Rectal smooth muscle tissue (tissue), 1 donor: Measurements from ENCODE around the gene CAV3.
"Not testable (repeated sequence)": the region's sequence is repeated elsewhere in the genome, so short reads cannot be mapped to it uniquely, and the experiment has no call there.

ENCODE experiments used
- H3K27ac ChIP-seq: one replicate; pipeline ENCODE4 v1.7.0; 2013; ENCODE audit warnings: low read depth, low read length, inconsistent platforms
- H3K27me3 ChIP-seq: one replicate; pipeline ENCODE4 v1.7.0; 2013; ENCODE audit warnings: low read length; ENCODE audit not compliant: control insufficient read depth, insufficient read depth
- H3K36me3 ChIP-seq: one replicate; pipeline ENCODE4 v1.7.0; 2013; ENCODE audit warnings: low read length; ENCODE audit not compliant: control insufficient read depth, insufficient read depth
- H3K4me1 ChIP-seq: one replicate; pipeline ENCODE4 v1.7.0; 2013; ENCODE audit warnings: low read length; ENCODE audit not compliant: control insufficient read depth, insufficient read depth
- H3K4me3 ChIP-seq: one replicate; pipeline ENCODE4 v1.7.0; 2013; ENCODE audit warnings: low read length
- H3K9ac ChIP-seq: one replicate; pipeline ENCODE4 v1.7.0; 2013; ENCODE audit warnings: low read length

CAV3 gene

DNA sequence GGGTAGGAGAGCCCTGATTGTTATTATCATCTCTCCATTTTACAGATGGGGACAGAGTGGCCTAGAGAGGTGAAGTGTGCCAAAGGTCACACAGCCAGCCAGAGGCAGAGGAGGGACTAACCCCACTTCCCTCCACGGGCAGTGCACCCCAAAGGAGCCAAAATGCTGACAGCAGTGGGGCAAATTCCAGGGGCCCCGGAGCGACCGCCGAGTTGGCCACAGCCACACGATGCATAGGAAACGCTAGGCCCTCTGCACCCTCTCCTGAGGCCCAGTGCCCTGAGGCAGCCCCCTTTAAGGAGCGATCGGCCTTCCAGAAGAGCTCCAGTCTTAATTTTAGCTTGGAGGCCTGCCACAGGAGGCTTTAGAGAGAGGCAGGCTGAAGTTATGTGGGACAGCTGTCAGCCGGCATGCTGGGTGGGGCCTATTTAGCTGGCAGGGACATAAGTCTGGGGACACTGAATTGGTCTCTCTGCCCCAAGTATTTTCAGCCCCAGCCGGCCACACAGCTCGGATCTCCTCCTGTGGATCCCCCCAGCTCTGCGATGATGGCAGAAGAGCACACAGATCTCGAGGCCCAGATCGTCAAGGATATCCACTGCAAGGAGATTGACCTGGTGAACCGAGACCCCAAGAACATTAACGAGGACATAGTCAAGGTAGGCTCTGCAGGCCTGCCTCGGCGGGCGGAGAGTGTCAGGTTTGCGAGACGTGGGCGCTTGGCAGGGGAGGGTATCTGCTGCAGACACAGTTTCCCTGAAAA, at the start of gene CAV3:
CAV3 (plus strand) TSS at position 471 of the 763 bp plus-strand sequence; CDS start at position 546, 75 bp downstream.
- H3K9ac ChIP-seq: no peak within 1 kb of the TSS
- no peaks in the 10 kb centered on the region for H3K27me3 ChIP-seq
- no peaks in the 10 kb centered on the region for H3K4me1 ChIP-seq
- H3K36me3 ChIP-seq: no peaks in the 10 kb centered on the region
- no peak within 1 kb of the TSS for H3K4me3 ChIP-seq
- H3K27ac ChIP-seq: no peak within 1 kb of the TSS

DNA sequence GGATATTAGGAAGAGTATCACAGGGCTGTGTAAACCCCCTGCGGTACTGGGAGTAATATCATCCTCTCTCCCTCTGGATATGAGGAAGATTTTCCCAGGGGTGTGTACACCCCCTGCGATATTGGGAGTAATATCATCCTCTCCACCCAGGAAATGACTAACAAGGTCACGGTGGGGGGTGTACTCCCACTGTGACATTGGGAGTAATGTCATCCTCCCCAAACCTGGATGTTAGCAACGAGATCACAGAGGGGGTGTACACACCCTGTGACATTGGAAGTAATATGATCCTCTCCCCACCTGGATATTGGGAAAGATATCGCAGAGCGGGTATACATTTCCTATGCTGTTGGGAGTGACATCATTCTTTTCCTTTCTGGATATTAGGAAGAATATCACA, 48.6 kb upstream of the CAV3 start:
- H3K4me3 ChIP-seq, H3K9ac ChIP-seq, H3K4me1 ChIP-seq: not testable (repeated sequence)

DNA sequence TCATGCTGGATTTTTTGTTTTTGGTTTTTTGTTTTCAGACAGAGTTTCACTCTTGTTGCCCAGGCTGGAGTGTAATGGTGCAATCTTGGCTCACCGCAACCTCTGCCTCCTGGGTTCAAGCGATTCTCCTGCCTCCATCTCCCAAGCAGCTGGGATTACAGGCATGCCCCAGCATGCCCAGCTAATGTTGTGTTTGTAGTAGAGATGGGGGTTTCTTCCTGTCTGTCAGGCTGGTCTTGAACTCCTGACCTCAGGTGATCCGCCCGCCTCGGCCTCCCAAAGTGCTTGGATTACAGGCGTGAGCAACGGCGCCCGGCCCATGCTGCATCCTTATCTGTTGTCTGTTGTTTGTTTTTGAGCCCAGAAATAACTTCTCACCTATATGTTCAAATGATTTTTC, 42.3 kb upstream of the CAV3 start:
- not testable (repeated sequence) for H3K36me3 ChIP-seq, H3K27me3 ChIP-seq, H3K4me3 ChIP-seq, H3K27ac ChIP-seq, H3K9ac ChIP-seq, H3K4me1 ChIP-seq

More for the DNA sequence above, 48.6 kb upstream of the CAV3 start:
- not testable (repeated sequence) for H3K27me3 ChIP-seq, H3K36me3 ChIP-seq, H3K27ac ChIP-seq

DNA sequence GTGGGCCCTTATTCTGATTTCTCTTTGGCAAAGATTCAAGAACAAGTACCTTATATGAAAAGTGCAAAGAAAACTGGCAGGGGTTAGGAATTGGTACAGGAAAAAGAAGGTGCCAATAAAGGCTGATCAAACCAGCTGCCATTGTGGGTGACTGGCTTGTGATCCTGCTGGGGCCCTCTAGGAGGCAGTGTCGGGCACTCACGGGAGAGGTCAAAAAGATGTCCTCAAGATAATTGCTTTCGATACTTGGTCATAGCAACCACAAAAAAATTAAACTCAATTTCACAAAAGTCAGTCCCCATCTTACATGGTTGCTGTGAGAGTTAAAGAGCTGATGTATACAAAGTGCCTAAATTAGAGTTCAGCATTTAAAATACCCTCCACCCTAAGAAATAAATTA, 31.0 kb upstream of the CAV3 start:
- no peak overlapping the region for H3K9ac ChIP-seq
- H3K4me1 ChIP-seq: no peaks in the 10 kb centered on the region
- H3K27me3 ChIP-seq: no peaks in the 10 kb centered on the region
- H3K4me3 ChIP-seq: no peak overlapping the region
- H3K27ac ChIP-seq: no peak overlapping the region
- H3K36me3 ChIP-seq: no peaks in the 10 kb centered on the region

DNA sequence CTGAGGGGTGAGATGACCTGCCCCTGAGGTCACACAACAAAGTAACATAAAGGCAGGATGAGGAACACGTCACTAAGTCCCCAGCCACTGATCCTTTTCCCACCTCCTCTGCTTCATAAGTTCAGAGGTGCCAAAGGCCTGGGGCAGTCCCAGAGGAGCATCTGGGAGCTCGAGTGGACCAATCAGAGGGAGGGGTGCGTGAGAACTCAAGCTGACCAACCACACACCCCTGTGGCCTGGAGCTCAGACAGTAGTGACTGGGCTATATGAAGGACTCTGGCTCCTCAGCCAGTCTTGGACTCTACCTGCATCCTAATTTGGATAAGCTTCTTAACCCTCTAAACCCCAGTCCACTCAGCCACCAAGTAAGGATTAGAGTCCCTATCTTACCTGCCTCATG, 28.0 kb upstream of the CAV3 start:
- no peak overlapping the region for H3K4me3 ChIP-seq
- H3K36me3 ChIP-seq: no peaks in the 10 kb centered on the region
- H3K27ac ChIP-seq: no peak overlapping the region
- no peaks in the 10 kb centered on the region for H3K27me3 ChIP-seq
- no peak overlapping the region for H3K9ac ChIP-seq
- no peaks in the 10 kb centered on the region for H3K4me1 ChIP-seq

DNA sequence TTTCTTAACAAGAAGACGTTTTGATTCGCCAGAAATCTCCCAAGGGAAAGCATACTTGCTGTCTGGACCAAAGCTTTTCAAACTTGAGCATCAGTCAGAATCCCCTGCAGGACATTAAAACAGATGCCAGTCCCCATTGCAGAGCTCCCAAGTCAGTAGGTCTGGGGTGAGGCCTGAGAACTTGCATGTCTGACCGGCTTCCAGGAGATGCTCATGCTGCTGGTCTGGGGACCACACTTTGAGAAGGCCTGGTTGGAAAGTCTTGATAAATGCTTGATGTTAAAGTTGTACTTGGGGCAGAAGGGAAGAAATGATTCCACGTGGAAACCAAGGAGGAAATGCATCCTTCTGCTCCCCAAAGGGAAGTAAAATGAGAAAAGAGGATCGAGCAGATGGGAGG, 24.3 kb upstream of the CAV3 start:
- Histone ChIP-seq H3K9ac (no peak overlapping the region), H3K4me3 (no peak overlapping the region), H3K27ac (no peak overlapping the region), H3K27me3 (no peaks in the 10 kb centered on the region), H3K36me3 (no peaks in the 10 kb centered on the region), H3K4me1 (no peaks in the 10 kb centered on the region)

DNA sequence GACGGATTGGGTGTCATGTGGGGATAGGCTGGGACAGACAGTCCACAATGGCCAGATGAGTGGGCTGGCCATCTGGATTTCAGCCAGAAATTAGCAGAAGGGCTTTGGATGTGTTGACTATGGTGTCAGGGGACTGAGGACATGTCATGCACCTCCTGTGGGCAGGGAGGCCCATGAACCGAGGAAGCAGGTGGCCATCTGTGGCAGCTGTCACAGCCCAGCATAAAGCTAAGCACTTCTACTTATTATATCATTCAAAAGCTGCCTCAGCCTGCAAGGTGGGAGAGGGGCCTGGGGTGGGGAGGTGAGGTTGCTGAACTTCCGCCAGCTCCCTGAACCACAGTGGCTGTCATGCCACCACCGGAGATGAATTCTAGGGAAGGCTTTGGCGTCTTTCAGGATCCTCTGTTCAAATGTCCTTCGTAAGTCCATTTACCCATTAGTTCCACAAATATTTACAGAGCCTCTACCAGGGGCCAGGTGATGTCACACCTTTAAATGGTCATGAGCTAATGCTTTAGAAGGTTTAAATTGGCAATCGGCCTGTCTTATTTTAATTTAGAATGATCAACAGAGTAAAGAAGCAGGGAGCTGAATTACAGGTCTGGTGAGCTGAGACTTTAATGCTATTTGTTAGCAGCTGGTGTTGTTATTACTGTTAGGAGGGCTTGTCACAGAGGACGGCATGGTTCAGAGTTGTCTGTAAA, 23.6 kb upstream of the CAV3 start:
- Histone ChIP-seq H3K27me3 (no peaks in the 10 kb centered on the region), H3K4me1 (no peaks in the 10 kb centered on the region), H3K27ac (no peak overlapping the region), H3K36me3 (no peaks in the 10 kb centered on the region), H3K4me3 (no peak overlapping the region), H3K9ac (no peak overlapping the region)

DNA sequence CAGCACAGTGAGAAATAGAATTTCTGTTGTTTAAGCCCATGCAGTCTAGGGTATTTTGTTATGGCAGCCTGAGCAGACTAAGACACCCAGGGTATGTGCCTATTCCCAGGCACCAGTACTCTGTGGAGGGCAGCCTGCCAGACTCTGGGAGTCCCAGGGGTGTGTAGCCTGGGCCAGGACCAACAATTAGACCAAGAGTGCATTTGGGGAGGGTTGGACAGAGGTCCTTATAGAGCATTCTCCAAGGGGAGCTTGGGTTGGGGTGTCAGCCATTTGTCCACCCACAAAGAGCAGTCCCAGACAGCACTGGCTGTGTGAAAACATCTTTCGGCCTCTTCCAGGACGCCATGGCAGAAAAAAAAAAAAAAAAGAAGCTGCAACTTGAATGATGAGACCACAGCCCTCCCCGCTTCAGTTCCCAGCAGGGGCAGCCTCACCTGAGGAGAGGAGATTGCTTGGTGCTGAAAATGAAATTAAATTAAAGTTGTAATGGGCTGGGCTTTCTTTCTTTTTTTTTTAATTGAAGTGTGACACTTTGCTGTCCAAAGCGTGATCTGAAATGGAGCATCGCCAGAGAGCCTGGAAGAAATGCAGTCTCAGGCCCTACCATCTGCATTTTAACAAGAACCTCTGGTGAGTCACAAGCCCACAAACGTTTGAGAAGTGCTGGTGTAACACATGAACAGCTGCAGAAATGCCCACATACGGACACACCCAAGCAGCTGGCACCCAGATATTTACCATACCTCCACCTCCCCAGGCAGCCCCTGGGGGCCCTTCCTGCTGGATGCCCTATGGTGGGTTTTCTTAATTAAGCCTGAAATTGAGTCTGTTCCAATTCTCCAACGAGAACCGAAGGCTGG, 21.3 kb upstream of the CAV3 start:
- no peaks in the 10 kb centered on the region for H3K27me3 ChIP-seq
- no peak overlapping the region for H3K27ac ChIP-seq
- no peak overlapping the region for H3K4me3 ChIP-seq
- no peaks in the 10 kb centered on the region for H3K36me3 ChIP-seq
- H3K4me1 ChIP-seq: no peaks in the 10 kb centered on the region
- H3K9ac ChIP-seq: no peak overlapping the region

DNA sequence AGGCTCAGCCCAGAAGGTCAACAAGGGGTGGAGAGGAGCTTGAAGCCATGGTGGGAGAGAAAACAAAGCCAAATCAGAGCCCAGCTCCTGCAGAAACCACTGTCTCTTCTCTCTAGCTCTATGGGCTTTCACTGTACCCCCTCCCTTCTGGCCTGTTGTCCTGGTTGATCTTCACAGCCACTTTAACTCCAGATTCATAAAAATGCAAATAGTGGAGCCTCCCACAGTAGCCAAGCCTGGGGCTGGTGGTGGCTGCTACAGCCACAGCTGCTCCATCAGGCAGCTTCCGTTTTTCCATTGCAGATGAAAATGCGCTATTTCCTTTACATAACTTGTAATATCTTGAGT, 20.7 kb upstream of the CAV3 start:
- H3K4me3 ChIP-seq: no peak overlapping the region
- H3K27ac ChIP-seq: no peak overlapping the region
- H3K36me3 ChIP-seq: no peaks in the 10 kb centered on the region
- H3K9ac ChIP-seq: no peak overlapping the region
- H3K4me1 ChIP-seq: no peaks in the 10 kb centered on the region
- no peaks in the 10 kb centered on the region for H3K27me3 ChIP-seq

DNA sequence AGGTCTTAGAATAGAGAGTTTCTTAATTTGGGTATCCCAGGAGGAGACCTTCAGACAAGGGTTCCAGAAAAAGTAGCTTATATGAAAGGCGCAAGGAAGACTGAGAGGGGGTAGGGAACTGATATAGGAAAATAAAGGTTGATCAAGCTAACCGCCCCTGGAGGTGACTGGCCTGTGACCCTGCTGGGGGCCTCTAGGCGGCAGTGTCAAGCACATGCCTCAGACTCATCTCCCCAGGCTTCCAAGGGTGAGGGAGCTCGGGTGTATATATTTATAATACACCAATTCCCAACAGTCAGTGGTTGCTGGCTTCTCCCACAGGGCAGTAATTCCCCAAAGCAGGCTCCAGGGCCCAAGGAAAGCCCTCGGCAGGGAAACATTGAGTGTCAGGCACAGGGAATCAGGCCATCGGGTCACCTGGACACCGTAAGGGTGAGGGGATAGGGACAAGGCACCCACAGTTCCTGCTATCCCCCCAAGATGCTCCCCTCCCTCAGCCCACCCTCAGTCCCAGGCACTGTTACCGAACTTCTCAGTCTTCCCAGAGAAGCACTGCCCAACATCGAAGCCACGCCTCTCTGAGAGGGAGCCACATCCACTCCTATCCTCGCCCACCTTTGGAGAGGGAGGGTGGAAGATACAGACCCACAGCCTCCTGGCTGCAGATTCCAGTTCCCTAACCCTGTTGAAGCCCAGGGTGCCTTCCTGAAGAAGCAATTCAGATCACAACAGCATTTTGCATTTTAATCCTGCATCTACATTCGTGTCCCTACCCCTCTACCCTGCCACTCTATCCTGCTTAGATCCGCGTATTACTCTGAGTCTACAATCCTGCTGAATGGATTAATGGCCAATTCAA, 19.5 kb upstream of the CAV3 start:
- H3K27me3 ChIP-seq: no peaks in the 10 kb centered on the region
- no peaks in the 10 kb centered on the region for H3K36me3 ChIP-seq
- no peaks in the 10 kb centered on the region for H3K4me1 ChIP-seq
- H3K27ac ChIP-seq: no peak overlapping the region
- H3K4me3 ChIP-seq: no peak overlapping the region
- H3K9ac ChIP-seq: no peak overlapping the region

DNA sequence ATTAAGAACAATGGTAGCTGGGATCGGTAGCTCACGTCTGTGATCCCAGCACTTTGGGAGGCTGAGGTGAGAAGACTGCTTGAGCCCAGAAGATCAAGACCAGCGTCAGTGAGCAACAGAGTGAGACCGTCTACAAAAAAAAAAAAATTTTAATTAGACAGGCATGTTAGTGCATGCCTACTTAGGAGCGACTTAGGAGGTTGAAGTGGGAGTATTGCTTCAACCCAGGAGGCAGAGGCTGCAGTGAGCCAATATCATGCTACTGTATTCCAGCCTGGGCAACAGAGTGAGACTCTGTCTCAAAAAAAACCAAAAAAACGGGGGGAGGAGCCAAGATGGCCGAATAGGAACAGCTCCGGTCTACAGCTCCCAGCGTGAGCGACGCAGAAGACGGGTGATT, 17.8 kb upstream of the CAV3 start:
- H3K9ac ChIP-seq, H3K27ac ChIP-seq, H3K4me1 ChIP-seq, H3K4me3 ChIP-seq, H3K36me3 ChIP-seq, H3K27me3 ChIP-seq: not testable (repeated sequence)

DNA sequence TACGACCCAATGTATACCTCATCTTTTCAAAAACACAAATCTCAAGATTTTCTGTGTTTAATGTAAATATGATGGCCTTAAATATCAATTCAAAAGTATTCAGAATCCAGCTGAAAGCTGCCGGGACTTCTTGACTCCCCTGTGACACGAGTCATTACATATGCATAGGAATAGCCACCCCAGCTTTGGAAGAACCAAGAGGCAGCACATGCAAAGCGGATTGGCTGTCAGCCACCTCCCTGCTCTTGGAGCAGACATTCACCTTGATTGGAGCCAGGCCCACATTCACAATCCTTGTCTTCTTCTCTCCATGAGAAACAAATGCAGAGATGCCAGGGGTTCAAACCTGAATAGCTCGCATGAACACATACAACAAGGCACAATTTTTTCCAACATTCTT, 10.8 kb upstream of the CAV3 start:
- H3K4me3 ChIP-seq: no peak overlapping the region
- H3K9ac ChIP-seq: no peak overlapping the region
- H3K4me1 ChIP-seq: no peaks in the 10 kb centered on the region
- H3K36me3 ChIP-seq: no peaks in the 10 kb centered on the region
- H3K27ac ChIP-seq: no peak overlapping the region
- no peaks in the 10 kb centered on the region for H3K27me3 ChIP-seq
